ENCODE measurements around the gene NKX1-2.

Gene NKX1-2

GRCh38 chr10:124417895-124418725 is 31.7 kb downstream of the NKX1-2 start:
- peak; percentile 69 for DNase-seq (ENCODE audit: low spot score)

GRCh38 chr10:124416733-124417132 is 33.1 kb downstream of the NKX1-2 start:
- DNase-seq (ENCODE audit: low spot score): no peak

GRCh38 chr10:124415210-124415609 is 34.6 kb downstream of the NKX1-2 start:
- DNase-seq (ENCODE audit: low spot score): no peak

- no peak for DNase-seq (ENCODE audit: low spot score)
Measured at GRCh38 chr10:124414076-124414475, 35.8 kb downstream of the NKX1-2 start.

- DNase-seq (ENCODE audit: low spot score): no peak
Measured at GRCh38 chr10:124409696-124410095, 40.1 kb downstream of the NKX1-2 start.

- DNase-seq (ENCODE audit: low spot score): no peak
Measured at GRCh38 chr10:124408357-124408756, 41.5 kb downstream of the NKX1-2 start.

GRCh38 chr10:124407456-124407855 is 42.4 kb downstream of the NKX1-2 start:
- no peak for DNase-seq (ENCODE audit: low spot score)

GRCh38 chr10:124403548-124403947 is 46.3 kb downstream of the NKX1-2 start:
- DNase-seq (ENCODE audit: low spot score): peak; percentile 87

- no peak for DNase-seq (ENCODE audit: low spot score)
Measured at GRCh38 chr10:124402273-124402672, 47.6 kb downstream of the NKX1-2 start.

GRCh38 chr10:124401633-124402032 is 48.2 kb downstream of the NKX1-2 start:
- no peak for DNase-seq (ENCODE audit: low spot score)

Measured in RKO (cell line).